HL-60 (cell line): Measurements from ENCODE around the gene FBXO36.

Source experiments
- GABPA ChIP-seq: IDR thresholded peaks from 2 replicates; pipeline ENCODE4 v1.6.1; 2012; ENCODE audit warnings: low read depth
- POLR2AphosphoS5 ChIP-seq: IDR thresholded peaks from 2 replicates; pipeline ENCODE4 v1.6.1; 2012; ENCODE audit warnings: low read depth
- TF ChIP-seq, protein P1 (sequence below): IDR thresholded peaks from one replicate; pipeline ENCODE4 v1.5.1; 2011; ENCODE audit warnings: low read length, control low read depth, inconsistent platforms; ENCODE audit not compliant: insufficient read depth
- TF ChIP-seq, protein P2 (sequence below): IDR thresholded peaks from 2 replicates; pipeline ENCODE4 v1.6.1; 2012; ENCODE audit warnings: low read depth; ENCODE audit not compliant: insufficient replicate concordance

DNA sequence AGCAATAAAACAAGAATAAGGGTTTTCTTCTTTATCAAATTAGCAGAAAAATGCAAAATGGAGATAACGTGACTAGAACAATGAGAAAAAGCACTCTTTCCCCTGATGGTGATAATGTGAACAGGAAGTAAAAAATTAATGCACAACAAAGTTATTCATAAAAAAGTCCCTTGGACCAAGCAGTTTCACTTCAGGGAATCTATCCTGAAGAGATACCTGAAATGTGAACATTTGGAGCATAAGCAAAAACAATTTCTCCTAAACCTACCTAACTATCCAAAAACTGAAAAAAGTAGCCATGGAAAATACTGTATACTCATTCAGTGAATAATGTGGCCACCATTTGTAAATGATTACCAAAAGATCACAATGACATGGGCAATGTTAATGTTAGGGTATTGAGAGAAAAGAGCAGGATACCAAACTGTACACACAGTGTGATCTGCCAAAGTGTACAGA lies 49.2 kb upstream of the FBXO36 start:
- TF ChIP-seq, protein P1, sequence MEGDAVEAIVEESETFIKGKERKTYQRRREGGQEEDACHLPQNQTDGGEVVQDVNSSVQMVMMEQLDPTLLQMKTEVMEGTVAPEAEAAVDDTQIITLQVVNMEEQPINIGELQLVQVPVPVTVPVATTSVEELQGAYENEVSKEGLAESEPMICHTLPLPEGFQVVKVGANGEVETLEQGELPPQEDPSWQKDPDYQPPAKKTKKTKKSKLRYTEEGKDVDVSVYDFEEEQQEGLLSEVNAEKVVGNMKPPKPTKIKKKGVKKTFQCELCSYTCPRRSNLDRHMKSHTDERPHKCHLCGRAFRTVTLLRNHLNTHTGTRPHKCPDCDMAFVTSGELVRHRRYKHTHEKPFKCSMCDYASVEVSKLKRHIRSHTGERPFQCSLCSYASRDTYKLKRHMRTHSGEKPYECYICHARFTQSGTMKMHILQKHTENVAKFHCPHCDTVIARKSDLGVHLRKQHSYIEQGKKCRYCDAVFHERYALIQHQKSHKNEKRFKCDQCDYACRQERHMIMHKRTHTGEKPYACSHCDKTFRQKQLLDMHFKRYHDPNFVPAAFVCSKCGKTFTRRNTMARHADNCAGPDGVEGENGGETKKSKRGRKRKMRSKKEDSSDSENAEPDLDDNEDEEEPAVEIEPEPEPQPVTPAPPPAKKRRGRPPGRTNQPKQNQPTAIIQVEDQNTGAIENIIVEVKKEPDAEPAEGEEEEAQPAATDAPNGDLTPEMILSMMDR, result no peak
- TF ChIP-seq POLR2AphosphoS5 (no peak), GABPA (no peak)
- TF ChIP-seq, protein P2, sequence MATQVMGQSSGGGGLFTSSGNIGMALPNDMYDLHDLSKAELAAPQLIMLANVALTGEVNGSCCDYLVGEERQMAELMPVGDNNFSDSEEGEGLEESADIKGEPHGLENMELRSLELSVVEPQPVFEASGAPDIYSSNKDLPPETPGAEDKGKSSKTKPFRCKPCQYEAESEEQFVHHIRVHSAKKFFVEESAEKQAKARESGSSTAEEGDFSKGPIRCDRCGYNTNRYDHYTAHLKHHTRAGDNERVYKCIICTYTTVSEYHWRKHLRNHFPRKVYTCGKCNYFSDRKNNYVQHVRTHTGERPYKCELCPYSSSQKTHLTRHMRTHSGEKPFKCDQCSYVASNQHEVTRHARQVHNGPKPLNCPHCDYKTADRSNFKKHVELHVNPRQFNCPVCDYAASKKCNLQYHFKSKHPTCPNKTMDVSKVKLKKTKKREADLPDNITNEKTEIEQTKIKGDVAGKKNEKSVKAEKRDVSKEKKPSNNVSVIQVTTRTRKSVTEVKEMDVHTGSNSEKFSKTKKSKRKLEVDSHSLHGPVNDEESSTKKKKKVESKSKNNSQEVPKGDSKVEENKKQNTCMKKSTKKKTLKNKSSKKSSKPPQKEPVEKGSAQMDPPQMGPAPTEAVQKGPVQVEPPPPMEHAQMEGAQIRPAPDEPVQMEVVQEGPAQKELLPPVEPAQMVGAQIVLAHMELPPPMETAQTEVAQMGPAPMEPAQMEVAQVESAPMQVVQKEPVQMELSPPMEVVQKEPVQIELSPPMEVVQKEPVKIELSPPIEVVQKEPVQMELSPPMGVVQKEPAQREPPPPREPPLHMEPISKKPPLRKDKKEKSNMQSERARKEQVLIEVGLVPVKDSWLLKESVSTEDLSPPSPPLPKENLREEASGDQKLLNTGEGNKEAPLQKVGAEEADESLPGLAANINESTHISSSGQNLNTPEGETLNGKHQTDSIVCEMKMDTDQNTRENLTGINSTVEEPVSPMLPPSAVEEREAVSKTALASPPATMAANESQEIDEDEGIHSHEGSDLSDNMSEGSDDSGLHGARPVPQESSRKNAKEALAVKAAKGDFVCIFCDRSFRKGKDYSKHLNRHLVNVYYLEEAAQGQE, result no peak
